PFSK-1 (cell line): ENCODE data around the gene WDR1.

Source experiments
- FOXP2 ChIP-seq: optimal IDR thresholded peaks from 2 replicates; pipeline ENCODE3; 2011; ENCODE audit warnings: borderline replicate concordance, control low read depth, inconsistent platforms; ENCODE audit not compliant: insufficient read depth; ENCODE audit errors: extremely low read length, extremely low read depth
- POLR2AphosphoS5 ChIP-seq: IDR thresholded peaks from 2 replicates; pipeline ENCODE4 v1.6.1; 2012; ENCODE audit warnings: low read depth, mild to moderate bottlenecking, control low read depth, low read length, moderate library complexity
- SIN3A ChIP-seq: IDR thresholded peaks from 2 replicates; pipeline ENCODE4 v1.6.1; 2012; ENCODE audit warnings: mild to moderate bottlenecking, low read length, moderate library complexity, borderline replicate concordance; ENCODE audit not compliant: insufficient read depth
- TAF1 ChIP-seq: IDR thresholded peaks from 2 replicates; pipeline ENCODE4 v1.6.1; 2012; ENCODE audit warnings: low read length, control low read depth, borderline replicate concordance; ENCODE audit not compliant: insufficient read depth
- TF ChIP-seq, protein P1 (sequence below), 2 experiments: IDR thresholded peaks; 2 replicates each; pipeline versions ENCODE4 v1.6.1 to v1.8.0; 2011 to 2012; ENCODE audit warnings: low read depth in 2 of 2, low read length in 2 of 2, control low read depth in 1 of 2, inconsistent platforms in 1 of 2, mild to moderate bottlenecking in 1 of 2, moderate library complexity in 1 of 2; ENCODE audit not compliant: insufficient read depth in 1 of 2

Gene WDR1

DNA sequence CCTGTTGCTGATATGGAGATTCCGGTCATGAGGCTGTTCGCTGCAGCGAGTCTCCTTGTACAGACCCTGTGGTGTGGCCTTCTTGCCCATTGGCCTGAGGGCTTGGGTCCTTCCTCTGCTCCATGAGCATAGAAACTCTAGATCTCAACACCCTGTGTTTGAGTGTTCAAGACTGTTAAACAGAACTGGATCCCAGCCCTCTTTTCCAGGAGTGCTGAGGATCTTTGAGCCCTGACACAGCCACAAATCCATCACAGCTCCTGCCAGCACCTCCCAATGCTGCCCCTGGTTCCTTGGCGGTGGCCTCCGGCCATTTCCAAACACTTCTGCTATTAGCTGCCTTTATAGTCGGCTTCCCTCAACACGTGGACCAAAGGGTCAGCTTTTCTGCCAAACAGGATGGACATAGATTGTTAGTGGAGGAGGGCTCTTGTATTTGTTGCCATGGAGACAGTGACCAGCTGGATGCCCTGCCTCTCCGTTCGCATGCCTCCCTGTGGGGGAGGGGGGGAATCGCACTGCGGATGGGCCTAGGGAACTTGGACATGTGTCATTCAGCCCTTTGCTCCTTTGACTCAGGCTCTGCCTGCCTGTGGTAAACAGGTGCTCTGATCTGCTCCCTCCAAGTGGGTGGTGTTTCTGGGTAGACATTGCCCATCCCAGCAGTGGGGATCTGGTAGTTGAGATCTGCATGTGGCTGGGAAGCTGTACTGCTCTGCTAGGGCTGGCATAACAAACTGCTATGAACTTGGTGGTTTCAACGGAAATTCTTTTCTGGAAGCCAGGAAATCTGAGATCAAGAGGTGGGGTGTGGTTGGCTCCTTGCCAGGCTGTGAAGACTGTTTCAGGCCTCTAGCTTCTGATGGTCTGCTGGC, 6.9 kb upstream of the WDR1 start:
- TF ChIP-seq TAF1, result no peak
- TF ChIP-seq SIN3A, result no peak
- TF ChIP-seq FOXP2, result no peak
- TF ChIP-seq POLR2AphosphoS5, result no peak
- TF ChIP-seq, protein P1, sequence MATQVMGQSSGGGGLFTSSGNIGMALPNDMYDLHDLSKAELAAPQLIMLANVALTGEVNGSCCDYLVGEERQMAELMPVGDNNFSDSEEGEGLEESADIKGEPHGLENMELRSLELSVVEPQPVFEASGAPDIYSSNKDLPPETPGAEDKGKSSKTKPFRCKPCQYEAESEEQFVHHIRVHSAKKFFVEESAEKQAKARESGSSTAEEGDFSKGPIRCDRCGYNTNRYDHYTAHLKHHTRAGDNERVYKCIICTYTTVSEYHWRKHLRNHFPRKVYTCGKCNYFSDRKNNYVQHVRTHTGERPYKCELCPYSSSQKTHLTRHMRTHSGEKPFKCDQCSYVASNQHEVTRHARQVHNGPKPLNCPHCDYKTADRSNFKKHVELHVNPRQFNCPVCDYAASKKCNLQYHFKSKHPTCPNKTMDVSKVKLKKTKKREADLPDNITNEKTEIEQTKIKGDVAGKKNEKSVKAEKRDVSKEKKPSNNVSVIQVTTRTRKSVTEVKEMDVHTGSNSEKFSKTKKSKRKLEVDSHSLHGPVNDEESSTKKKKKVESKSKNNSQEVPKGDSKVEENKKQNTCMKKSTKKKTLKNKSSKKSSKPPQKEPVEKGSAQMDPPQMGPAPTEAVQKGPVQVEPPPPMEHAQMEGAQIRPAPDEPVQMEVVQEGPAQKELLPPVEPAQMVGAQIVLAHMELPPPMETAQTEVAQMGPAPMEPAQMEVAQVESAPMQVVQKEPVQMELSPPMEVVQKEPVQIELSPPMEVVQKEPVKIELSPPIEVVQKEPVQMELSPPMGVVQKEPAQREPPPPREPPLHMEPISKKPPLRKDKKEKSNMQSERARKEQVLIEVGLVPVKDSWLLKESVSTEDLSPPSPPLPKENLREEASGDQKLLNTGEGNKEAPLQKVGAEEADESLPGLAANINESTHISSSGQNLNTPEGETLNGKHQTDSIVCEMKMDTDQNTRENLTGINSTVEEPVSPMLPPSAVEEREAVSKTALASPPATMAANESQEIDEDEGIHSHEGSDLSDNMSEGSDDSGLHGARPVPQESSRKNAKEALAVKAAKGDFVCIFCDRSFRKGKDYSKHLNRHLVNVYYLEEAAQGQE (IDR thresholded peaks at IDR 0.05; ENCODE audit: insufficient read depth in 1 of 2, low read depth in 2 of 2, low read length in 2 of 2), result no peak

DNA sequence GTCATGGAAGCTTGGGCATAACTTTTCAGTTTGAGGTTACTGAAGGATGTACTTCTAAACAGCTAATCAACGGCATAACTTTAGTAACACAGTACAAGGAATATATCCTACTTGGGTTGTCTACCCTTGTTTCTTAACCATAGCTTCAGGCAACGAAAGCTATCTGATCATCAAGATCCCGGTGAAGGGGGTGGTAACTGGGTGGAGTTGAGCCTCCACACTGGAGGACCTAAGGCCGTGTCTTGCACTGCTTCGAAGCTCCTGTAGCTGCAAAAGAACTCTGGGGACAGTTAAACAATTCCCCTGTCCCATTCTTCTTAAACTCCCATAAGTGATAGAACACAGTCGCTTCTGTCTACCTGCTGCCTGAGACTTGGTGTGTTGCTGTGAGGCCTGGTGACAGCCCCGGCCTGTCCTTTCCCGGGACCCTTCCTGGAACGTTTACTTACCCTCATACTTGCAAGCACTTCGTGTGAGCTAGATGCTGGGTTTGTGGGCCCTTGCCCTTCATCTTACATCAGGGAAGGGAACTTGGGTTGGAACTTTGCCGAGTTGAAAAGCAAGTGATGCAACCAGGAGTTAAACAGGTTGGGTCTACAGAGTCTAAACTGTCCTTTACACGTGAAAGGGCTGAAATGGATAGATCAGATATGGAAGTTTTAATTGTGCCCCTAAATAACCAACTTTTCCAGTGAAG, 5.8 kb upstream of the WDR1 start:
- TF ChIP-seq FOXP2, result no peak
- TF ChIP-seq TAF1, result no peak
- no peak for TF ChIP-seq SIN3A
- TF ChIP-seq, protein P1 (IDR thresholded peaks at IDR 0.05; ENCODE audit: insufficient read depth in 1 of 2, low read depth in 2 of 2, low read length in 2 of 2), result no peak
- TF ChIP-seq POLR2AphosphoS5, result no peak

DNA sequence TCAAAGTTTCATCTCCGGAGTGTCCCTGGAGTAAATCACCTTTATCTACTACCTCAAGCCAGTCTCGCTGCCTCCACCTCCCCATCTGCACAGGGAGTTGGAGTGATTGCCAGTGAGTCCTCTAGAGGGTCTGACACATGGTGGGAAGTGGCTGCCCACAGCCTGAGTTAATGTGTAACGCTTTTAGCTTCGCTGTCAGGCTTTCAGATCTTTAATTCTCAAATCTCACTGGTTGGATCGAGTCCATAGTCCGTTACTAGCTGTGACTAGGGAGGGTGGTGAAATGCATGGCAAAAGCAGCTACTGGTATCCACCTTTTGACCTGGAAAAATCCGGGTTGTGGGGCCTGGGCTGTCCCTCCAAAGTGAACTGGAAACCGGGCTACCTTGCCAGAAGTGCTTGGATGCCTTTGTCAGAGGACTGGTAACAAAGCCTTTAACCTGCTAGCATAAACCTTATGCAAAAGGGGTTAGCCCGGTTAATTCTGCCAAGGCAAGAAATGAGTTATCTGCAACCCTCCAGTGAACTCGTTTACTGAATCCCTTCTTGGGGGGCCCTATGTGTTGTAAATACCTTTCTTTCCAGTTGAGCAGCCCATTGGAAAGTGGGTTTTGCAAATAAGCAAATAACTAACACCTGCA, 5.1 kb upstream of the WDR1 start:
- no peak for TF ChIP-seq FOXP2
- no peak for TF ChIP-seq SIN3A
- TF ChIP-seq, protein P1 (IDR thresholded peaks at IDR 0.05; ENCODE audit: insufficient read depth in 1 of 2, low read depth in 2 of 2, low read length in 2 of 2), result no peak
- TF ChIP-seq TAF1, result no peak
- TF ChIP-seq POLR2AphosphoS5, result no peak

DNA sequence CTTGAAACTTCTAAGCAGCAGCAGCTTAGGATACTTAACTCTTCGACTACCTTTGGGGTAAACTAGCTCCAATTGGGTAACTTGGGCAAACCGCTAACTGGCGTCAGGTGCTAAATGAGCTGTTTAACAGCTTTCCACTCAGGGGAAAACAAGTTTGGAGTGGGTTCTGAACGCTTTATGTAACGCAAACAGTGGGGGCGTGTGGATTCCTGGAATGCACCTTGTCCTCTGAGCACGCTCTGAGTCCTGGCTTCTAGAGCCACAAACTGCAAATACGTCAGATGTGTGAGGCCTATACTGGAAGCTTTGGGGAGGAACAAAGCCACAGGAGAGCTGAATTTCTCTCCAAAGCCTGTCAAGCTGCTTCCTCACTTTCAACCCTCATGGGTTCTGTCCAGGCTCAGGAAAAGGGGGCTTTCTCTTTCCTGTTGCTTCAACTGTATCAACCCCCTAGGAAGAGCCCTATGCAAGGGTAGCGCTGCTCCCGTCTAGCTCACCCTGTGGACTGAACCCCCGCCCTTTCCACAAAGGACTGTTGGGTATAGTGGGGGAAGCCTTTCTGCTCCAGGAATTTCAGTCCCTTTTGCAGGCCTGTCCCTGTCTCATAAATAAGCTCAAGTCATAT, 4.5 kb upstream of the WDR1 start:
- TF ChIP-seq POLR2AphosphoS5 (no peak), FOXP2 (no peak), SIN3A (no peak), TAF1 (no peak)
- TF ChIP-seq, protein P1 (IDR thresholded peaks at IDR 0.05; ENCODE audit: insufficient read depth in 1 of 2, low read depth in 2 of 2, low read length in 2 of 2), result no peak
